ENCODE data around the gene UBTD2. TPM values are rescaled to one million over a fixed set of nuclear protein-coding genes. Genes with fewer than 3 reads are reported as not detected.

UBTD2 gene
- total and polyA plus RNA-seq, 9 of the 15 experiments (the other 6 are each of a cell fraction or from before 2014, with no cell fraction given), result 0.01 to 0.46 (median 0.15) TPM; not detected in 1

GRCh38 chr5:172189693-172190296 lies 93.8 kb downstream of the UBTD2 start:
- H3K4me2 ChIP-seq (ENCODE audit: insufficient read depth, low read length), result no peak overlapping the region
- ATAC-seq (no peak), DNase-seq (ENCODE audit: extremely low read depth in 1 of 4, low spot score in 3 of 4) (no peak), FAIRE-seq (no peak)
- no peak overlapping the region for H2AFZ ChIP-seq (ENCODE audit: low read depth, low read length)
- 0 out of 2 replicates have a peak, but pooled peaks cover 3% of the 10 kb centered on the region for H4K20me1 ChIP-seq (replicated peaks; ENCODE audit: control insufficient read depth, insufficient read depth, low read length)
- no peak overlapping the region for H3K27ac ChIP-seq (ENCODE audit: extremely low read depth, low read depth, low read length)
- no peak overlapping the region for H3K9ac ChIP-seq (ENCODE audit: insufficient read depth in 1 of 2, low read depth in 2 of 2, low read length in 2 of 2)
- BruUV-seq (replicated peaks), result no TSS peak
- H3K9me1 ChIP-seq (ENCODE audit: control insufficient read depth, insufficient read depth, low read length), result no peaks in the 10 kb centered on the region
- intact Hi-C loops (cut with micrococcal nuclease), result loop anchor here (2.0 to 5.0 kb wide), 3 partner anchors 47 to 132 kb away; no protein-coding TSS in a partner anchor
- peaks cover 7 to 19% of the 10 kb centered on the region in 2 experiments; a peak in 3 of 5 replicates for H3K4me1 ChIP-seq (replicated peaks in 1 of 2; ENCODE audit: control insufficient read depth in 2 of 2, insufficient read depth in 2 of 2, low read length in 2 of 2)
- H3K9me3 ChIP-seq (replicated peaks; ENCODE audit: control insufficient read depth, insufficient read depth, low read depth, low read length), result no peaks in the 10 kb centered on the region
- no peaks in the 10 kb centered on the region for H3K27me3 ChIP-seq (ENCODE audit: control insufficient read depth in 2 of 2, insufficient read depth in 2 of 2, low read length in 2 of 2)
- no peaks in the 10 kb centered on the region for H3K36me3 ChIP-seq (ENCODE audit: control insufficient read depth, insufficient read depth, low read length)
- TF ChIP-seq MED1 (CRISPR knock-in tag; IDR thresholded peaks at IDR 0.05; ENCODE audit: borderline replicate concordance) (no peak), ZNF512 (tag; IDR thresholded peaks at IDR 0.05) (peak; percentile 84)
- in situ Hi-C loops (cut with MboI), result loop anchor here (5.0 kb wide), 1 partner anchor 77 kb away; no protein-coding TSS in a partner anchor
- POLR2A ChIA-PET, result interaction anchor here (0.6 to 2.2 kb wide), 3 partner anchors 10 to 110 kb away, joined by 3 to 8 read pairs (median 3); no protein-coding TSS in a partner anchor
- 36% methylated on average over 2 of the region's 3 CpGs for WGBS (ENCODE audit: insufficient coverage, low coverage, missing lambda C conversion rate)
- CTCF ChIA-PET (ENCODE audit: low intra/inter-chr PET ratio), result interaction anchor here (0.9 to 2.4 kb wide), 2 partner anchors 83 kb away, joined by 3 to 26 read pairs; no protein-coding TSS in a partner anchor
- no peaks in the 10 kb centered on the region for H3K79me2 ChIP-seq (ENCODE audit: control insufficient read depth, insufficient read depth, low read length)
- no peak overlapping the region for H3K4me3 ChIP-seq
